Ectodermal cell (in vitro differentiated cells): ENCODE measurements around the gene MRPL40.

Experiments used
- H3K27ac ChIP-seq: 2 replicates; pipeline ENCODE4 v1.7.0; 2013; ENCODE audit warnings: mild to moderate bottlenecking, low read depth, low read length; ENCODE audit not compliant: insufficient read depth, poor library complexity, severe bottlenecking
- H3K27me3 ChIP-seq: 2 replicates; pipeline ENCODE4 v1.7.0; 2013; ENCODE audit warnings: mild to moderate bottlenecking, low read length; ENCODE audit not compliant: insufficient read depth, control insufficient read depth, poor library complexity, severe bottlenecking
- H3K36me3 ChIP-seq: one replicate; pipeline ENCODE4 v1.7.0; 2013; ENCODE audit warnings: low read length; ENCODE audit not compliant: control insufficient read depth, insufficient read depth
- H3K4me1 ChIP-seq: one replicate; pipeline ENCODE4 v1.7.0; 2013; ENCODE audit warnings: low read length; ENCODE audit not compliant: control insufficient read depth, insufficient read depth
- H3K4me3 ChIP-seq: 2 replicates; pipeline ENCODE4 v1.7.0; 2013; ENCODE audit warnings: low read depth, low read length, control low read depth; ENCODE audit not compliant: insufficient read depth
- H3K9me3 ChIP-seq: 2 replicates; pipeline ENCODE4 v1.7.0; 2013; ENCODE audit warnings: mild to moderate bottlenecking, low read length, moderate library complexity; ENCODE audit not compliant: control insufficient read depth
- WGBS, 2 experiments: methylation state at CpG; one replicate each; pipeline ENCODE4 v1.1.7; 2013; ENCODE audit warnings: missing lambda C conversion rate in 2 of 2; 5-methylcytosine and 5-hydroxymethylcytosine counted together

MRPL40 gene

GRCh38 chr22:19396934-19397733, 35.2 kb upstream of the MRPL40 start:
- peaks cover 17% of the 10 kb centered on the region for H3K36me3 ChIP-seq
- 96% methylated on average over 6 of the region's 6 CpGs for WGBS, 2 experiments

GRCh38 chr22:19397734-19398104, 34.6 kb upstream of the MRPL40 start:
- H3K36me3 ChIP-seq = peaks cover 15% of the 10 kb centered on the region
- H3K27me3 ChIP-seq = no peaks in the 10 kb centered on the region
- 96 to 99% methylated on average over 3 of the region's 3 CpGs for WGBS, 2 experiments
- no peaks in the 10 kb centered on the region for H3K4me1 ChIP-seq
- H3K27ac ChIP-seq = no peak overlapping the region
- H3K9me3 ChIP-seq = no peaks in the 10 kb centered on the region
- H3K4me3 ChIP-seq = no peak overlapping the region

More at GRCh38 chr22:19396934-19397733, 35.2 kb upstream of the MRPL40 start:
- Histone ChIP-seq H3K27ac (no peak overlapping the region), H3K9me3 (no peaks in the 10 kb centered on the region), H3K4me1 (no peaks in the 10 kb centered on the region), H3K4me3 (no peak overlapping the region), H3K27me3 (no peaks in the 10 kb centered on the region)

GRCh38 chr22:19398206-19398605, 34.1 kb upstream of the MRPL40 start:
- Histone ChIP-seq H3K4me1 (no peaks in the 10 kb centered on the region), H3K27ac (no peak overlapping the region), H3K27me3 (no peaks in the 10 kb centered on the region), H3K4me3 (no peak overlapping the region), H3K9me3 (no peaks in the 10 kb centered on the region), H3K36me3 (peaks cover 15% of the 10 kb centered on the region)
- WGBS, 2 experiments = 91 to 94% methylated on average over 6 of the region's 6 CpGs

GRCh38 chr22:19398652-19399051, 33.7 kb upstream of the MRPL40 start:
- 86 to 92% methylated on average over 2 of the region's 2 CpGs for WGBS, 2 experiments
- Histone ChIP-seq H3K4me1 (no peaks in the 10 kb centered on the region), H3K4me3 (no peak overlapping the region), H3K9me3 (no peaks in the 10 kb centered on the region), H3K36me3 (peaks cover 15% of the 10 kb centered on the region), H3K27ac (no peak overlapping the region), H3K27me3 (no peaks in the 10 kb centered on the region)

GRCh38 chr22:19400881-19401280, 31.5 kb upstream of the MRPL40 start:
- no peaks in the 10 kb centered on the region for H3K27me3 ChIP-seq
- no peaks in the 10 kb centered on the region for H3K4me1 ChIP-seq
- H3K27ac ChIP-seq = no peak overlapping the region
- H3K4me3 ChIP-seq = no peak overlapping the region
- H3K9me3 ChIP-seq = no peaks in the 10 kb centered on the region
- WGBS, 2 experiments = 94% methylated on average over 6 of the region's 6 CpGs
- H3K36me3 ChIP-seq = peaks cover 27% of the 10 kb centered on the region

- Histone ChIP-seq H3K4me1 (no peaks in the 10 kb centered on the region), H3K36me3 (peaks cover 25% of the 10 kb centered on the region)
- 94 to 95% methylated on average over 4 of the region's 4 CpGs for WGBS, 2 experiments
Measured at GRCh38 chr22:19401483-19401882, 30.9 kb upstream of the MRPL40 start.

GRCh38 chr22:19402642-19403191, 29.6 kb upstream of the MRPL40 start:
- WGBS, 2 experiments = 87 to 92% methylated on average over 3 to 4 of the region's 4 CpGs

More at GRCh38 chr22:19401483-19401882, 30.9 kb upstream of the MRPL40 start:
- Histone ChIP-seq H3K4me3 (no peak overlapping the region), H3K9me3 (no peaks in the 10 kb centered on the region), H3K27me3 (no peaks in the 10 kb centered on the region), H3K27ac (no peak overlapping the region)

GRCh38 chr22:19404676-19405075, 27.7 kb upstream of the MRPL40 start:
- no peak overlapping the region for H3K4me3 ChIP-seq
- H3K9me3 ChIP-seq = no peaks in the 10 kb centered on the region
- H3K27ac ChIP-seq = no peak overlapping the region
- H3K27me3 ChIP-seq = no peaks in the 10 kb centered on the region
- 94% methylated on average over 3 of the region's 3 CpGs for WGBS, 2 experiments
- H3K36me3 ChIP-seq = peaks cover 32% of the 10 kb centered on the region
- no peaks in the 10 kb centered on the region for H3K4me1 ChIP-seq

More at GRCh38 chr22:19402642-19403191, 29.6 kb upstream of the MRPL40 start:
- peaks cover 19% of the 10 kb centered on the region for H3K36me3 ChIP-seq
- no peaks in the 10 kb centered on the region for H3K27me3 ChIP-seq
- no peak overlapping the region for H3K4me3 ChIP-seq
- no peaks in the 10 kb centered on the region for H3K9me3 ChIP-seq
- H3K27ac ChIP-seq = no peak overlapping the region
- no peaks in the 10 kb centered on the region for H3K4me1 ChIP-seq

GRCh38 chr22:19405133-19405532, 27.2 kb upstream of the MRPL40 start:
- WGBS, 2 experiments = 93 to 94% methylated on average over 4 of the region's 4 CpGs
- H3K27ac ChIP-seq = no peak overlapping the region
- H3K27me3 ChIP-seq = no peaks in the 10 kb centered on the region
- H3K4me3 ChIP-seq = no peak overlapping the region
- H3K36me3 ChIP-seq = peaks cover 34% of the 10 kb centered on the region
- H3K4me1 ChIP-seq = no peaks in the 10 kb centered on the region
- H3K9me3 ChIP-seq = no peaks in the 10 kb centered on the region

- no peaks in the 10 kb centered on the region for H3K27me3 ChIP-seq
- WGBS, 2 experiments = 94 to 96% methylated on average over 8 of the region's 8 CpGs
- H3K4me1 ChIP-seq = no peaks in the 10 kb centered on the region
- H3K27ac ChIP-seq = no peak overlapping the region
- H3K36me3 ChIP-seq = peaks cover 38% of the 10 kb centered on the region
- H3K9me3 ChIP-seq = no peaks in the 10 kb centered on the region
- H3K4me3 ChIP-seq = no peak overlapping the region
Measured at GRCh38 chr22:19405652-19406051, 26.7 kb upstream of the MRPL40 start.
